Mammary epithelial cell (primary cell): ENCODE measurements around the gene RGS16.

ENCODE experiments used
- EZH2 ChIP-seq: IDR thresholded peaks from 2 replicates; pipeline ENCODE4 v1.6.1; 2012; ENCODE audit warnings: low read length, inconsistent platforms, borderline replicate concordance
- TF ChIP-seq, protein P1 (sequence below), 2 donors: IDR thresholded peaks in 1 of 2; conservative IDR thresholded peaks in 1 of 2; 2 replicates each; pipeline ENCODE4 v1.5.1; 2011 to 2012; ENCODE audit warnings: inconsistent platforms in 2 of 2, low read length in 2 of 2, mild to moderate bottlenecking in 2 of 2, control low read depth in 1 of 2, low read depth in 1 of 2; ENCODE audit not compliant: insufficient read depth in 1 of 2; ENCODE audit errors: extremely low read depth in 1 of 2

DNA sequence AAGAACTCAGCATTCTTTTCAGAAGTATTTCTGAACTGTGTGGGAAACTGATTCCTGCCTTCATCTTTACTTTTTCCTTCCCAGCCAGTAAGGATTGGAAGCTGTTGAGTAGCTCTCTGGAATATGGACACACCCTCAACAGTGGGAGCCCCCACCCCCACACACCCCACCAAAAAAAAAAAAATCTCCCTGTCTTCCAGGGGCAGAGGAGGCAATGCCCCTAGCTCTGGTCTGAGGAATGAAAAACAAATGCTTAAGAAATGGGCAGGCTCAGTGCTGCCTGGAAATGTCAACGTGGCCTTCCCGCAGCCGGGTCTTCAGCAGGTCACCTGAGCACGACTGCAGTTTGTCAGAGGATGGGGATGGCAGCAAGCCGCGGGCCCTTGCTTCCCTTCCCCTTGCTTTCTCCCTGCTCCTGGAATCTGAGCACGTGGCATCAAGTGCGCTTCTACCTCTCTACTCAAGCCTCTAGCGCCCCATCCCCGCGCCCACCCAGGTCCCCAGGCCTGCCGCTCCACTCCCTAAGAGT, 479 bp downstream of the RGS16 start:
- TF ChIP-seq, protein P1, sequence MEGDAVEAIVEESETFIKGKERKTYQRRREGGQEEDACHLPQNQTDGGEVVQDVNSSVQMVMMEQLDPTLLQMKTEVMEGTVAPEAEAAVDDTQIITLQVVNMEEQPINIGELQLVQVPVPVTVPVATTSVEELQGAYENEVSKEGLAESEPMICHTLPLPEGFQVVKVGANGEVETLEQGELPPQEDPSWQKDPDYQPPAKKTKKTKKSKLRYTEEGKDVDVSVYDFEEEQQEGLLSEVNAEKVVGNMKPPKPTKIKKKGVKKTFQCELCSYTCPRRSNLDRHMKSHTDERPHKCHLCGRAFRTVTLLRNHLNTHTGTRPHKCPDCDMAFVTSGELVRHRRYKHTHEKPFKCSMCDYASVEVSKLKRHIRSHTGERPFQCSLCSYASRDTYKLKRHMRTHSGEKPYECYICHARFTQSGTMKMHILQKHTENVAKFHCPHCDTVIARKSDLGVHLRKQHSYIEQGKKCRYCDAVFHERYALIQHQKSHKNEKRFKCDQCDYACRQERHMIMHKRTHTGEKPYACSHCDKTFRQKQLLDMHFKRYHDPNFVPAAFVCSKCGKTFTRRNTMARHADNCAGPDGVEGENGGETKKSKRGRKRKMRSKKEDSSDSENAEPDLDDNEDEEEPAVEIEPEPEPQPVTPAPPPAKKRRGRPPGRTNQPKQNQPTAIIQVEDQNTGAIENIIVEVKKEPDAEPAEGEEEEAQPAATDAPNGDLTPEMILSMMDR (conservative IDR thresholded peaks at IDR 0.05 in 1 of 2, IDR thresholded peaks at IDR 0.05 in 1 of 2; ENCODE audit: extremely low read depth in 1 of 2, insufficient read depth in 1 of 2, low read depth in 1 of 2, low read length in 2 of 2) = no peak
- TF ChIP-seq EZH2 = no peak
